ENCODE results near the gene SLC37A1. TPM values are rescaled to one million over a fixed set of nuclear protein-coding genes. Genes with fewer than 3 reads are reported as not detected.
A peak's percentile ranks its signal among the peaks of the same experiment; 100 is the strongest.

SLC37A1 gene
- total and polyA plus RNA-seq, 7 donors: 2.3 to 98.5 (median 7.8) TPM

DNA sequence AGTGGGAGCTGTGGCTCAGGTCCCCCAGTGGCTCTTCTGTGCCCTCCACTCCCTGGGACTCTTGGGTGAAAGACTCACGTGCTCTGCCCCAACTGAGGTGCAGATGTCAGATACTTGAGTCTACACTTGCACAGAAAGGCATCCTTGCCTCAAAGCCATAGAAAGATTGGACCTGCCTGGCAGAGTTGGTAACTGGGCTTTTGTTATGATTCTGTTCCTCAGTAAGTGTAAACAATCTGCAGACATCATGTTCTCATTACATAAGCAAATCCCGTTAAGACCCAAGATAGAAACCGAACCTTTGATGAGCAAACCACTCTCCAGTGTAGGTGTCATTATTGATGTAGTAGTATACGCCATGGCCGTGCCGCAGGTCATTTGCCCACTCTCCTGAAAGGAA is 27.6 kb upstream of the SLC37A1 start:
- H3K27ac ChIP-seq: peak overlapping the region in 2 of 4 donors; percentile 15 to 30
- intact Hi-C loops (cut with DNase I): no loop called here
- H3K4me1 ChIP-seq: peaks cover 0 to 18% (median 0%) of the 10 kb centered on the region in 4 donors
- WGBS, 2 donors: 75 to 81% methylated on average over 6 of the region's 6 CpGs
- H3K27me3 ChIP-seq: peaks cover 0 to 5% (median 0%) of the 10 kb centered on the region in 3 donors
- H3K36me3 ChIP-seq: no peaks in the 10 kb centered on the region
- TF ChIP-seq EP300 (IDR thresholded peaks at IDR 0.05) (peak in 1 of 4 donors; percentile 53), POLR2AphosphoS5 (IDR thresholded peaks at IDR 0.05) (no peak), POLR2A (IDR thresholded peaks at IDR 0.05) (no peak)
- TF ChIP-seq, protein P1, sequence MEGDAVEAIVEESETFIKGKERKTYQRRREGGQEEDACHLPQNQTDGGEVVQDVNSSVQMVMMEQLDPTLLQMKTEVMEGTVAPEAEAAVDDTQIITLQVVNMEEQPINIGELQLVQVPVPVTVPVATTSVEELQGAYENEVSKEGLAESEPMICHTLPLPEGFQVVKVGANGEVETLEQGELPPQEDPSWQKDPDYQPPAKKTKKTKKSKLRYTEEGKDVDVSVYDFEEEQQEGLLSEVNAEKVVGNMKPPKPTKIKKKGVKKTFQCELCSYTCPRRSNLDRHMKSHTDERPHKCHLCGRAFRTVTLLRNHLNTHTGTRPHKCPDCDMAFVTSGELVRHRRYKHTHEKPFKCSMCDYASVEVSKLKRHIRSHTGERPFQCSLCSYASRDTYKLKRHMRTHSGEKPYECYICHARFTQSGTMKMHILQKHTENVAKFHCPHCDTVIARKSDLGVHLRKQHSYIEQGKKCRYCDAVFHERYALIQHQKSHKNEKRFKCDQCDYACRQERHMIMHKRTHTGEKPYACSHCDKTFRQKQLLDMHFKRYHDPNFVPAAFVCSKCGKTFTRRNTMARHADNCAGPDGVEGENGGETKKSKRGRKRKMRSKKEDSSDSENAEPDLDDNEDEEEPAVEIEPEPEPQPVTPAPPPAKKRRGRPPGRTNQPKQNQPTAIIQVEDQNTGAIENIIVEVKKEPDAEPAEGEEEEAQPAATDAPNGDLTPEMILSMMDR (IDR thresholded peaks at IDR 0.05): no peak
- DNase-seq: no peak
- H3K9me3 ChIP-seq: no peaks in the 10 kb centered on the region
- no peak overlapping the region for H3K4me3 ChIP-seq

DNA sequence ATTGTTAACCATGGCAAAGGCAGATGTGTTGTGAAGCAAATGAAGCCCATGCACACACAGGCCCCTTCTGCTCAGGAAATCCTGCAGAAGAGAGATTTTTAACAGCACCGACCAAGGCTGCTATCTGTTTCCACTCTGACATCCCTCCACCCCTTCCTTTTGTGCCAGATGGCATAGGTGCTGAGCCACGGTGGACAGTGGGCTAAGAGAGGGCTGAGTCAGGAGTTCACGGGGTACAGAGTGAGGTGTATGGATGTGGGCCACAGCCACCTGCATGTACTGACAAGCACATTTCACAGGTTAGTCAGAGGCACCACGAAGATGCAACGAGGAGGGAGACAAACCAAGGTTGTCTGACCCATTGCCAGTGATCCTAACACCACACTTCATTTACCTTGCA is 27.1 kb upstream of the SLC37A1 start:
- Histone ChIP-seq H3K27ac (no peak overlapping the region), H3K9me3 (no peaks in the 10 kb centered on the region), H3K4me3 (no peak overlapping the region), H3K4me1 (peaks cover 0 to 18% (median 0%) of the 10 kb centered on the region in 4 donors), H3K36me3 (no peaks in the 10 kb centered on the region), H3K27me3 (peaks cover 0 to 5% (median 0%) of the 10 kb centered on the region in 3 donors)
- WGBS, 2 donors: 54 to 83% methylated on average over 5 of the region's 5 CpGs
- no peak for TF ChIP-seq POLR2A (IDR thresholded peaks at IDR 0.05)
- TF ChIP-seq, protein P1 (IDR thresholded peaks at IDR 0.05): no peak
- no peak for TF ChIP-seq POLR2AphosphoS5 (IDR thresholded peaks at IDR 0.05)
- no peak for TF ChIP-seq EP300 (IDR thresholded peaks at IDR 0.05)
- intact Hi-C loops (cut with DNase I): no loop called here
- no peak for DNase-seq

DNA sequence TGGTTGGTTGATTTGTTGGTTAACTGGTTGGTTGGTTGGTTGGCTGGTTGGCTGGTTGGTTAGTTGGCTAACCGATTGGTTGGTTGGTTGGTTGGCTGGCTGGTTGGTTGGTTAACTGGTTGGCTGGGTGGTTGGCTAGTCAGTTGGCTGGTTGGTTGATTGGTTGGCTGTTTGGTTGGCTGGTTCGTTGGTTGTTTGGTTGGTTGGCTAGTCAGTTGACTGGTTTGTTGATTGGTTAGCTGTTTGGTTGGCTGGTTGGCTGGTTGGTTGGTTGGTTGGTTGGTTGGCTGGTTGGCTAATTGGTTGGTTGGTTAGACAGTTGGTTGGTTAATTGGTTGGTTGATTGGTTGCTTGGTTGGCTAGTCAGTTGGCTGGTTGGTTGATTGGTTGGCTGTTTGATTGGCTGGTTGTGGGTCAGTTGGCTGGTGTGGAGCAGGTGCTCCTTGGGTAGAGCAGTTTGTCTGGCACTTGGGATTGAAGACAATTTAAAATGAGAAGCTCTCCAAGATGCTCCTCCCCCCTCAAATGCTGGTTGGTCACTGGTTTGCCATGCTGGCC is 24.6 kb upstream of the SLC37A1 start:
- peaks cover 0 to 18% (median 0%) of the 10 kb centered on the region in 4 donors for H3K4me1 ChIP-seq
- intact Hi-C loops (cut with DNase I): no loop called here
- H3K4me3 ChIP-seq: no peak overlapping the region
- TF ChIP-seq EP300 (IDR thresholded peaks at IDR 0.05) (no peak), POLR2AphosphoS5 (IDR thresholded peaks at IDR 0.05) (no peak)
- TF ChIP-seq, protein P1 (IDR thresholded peaks at IDR 0.05): no peak
- no peaks in the 10 kb centered on the region for H3K36me3 ChIP-seq
- 68 to 97% methylated on average over 2 of the region's 2 CpGs for WGBS, 2 donors
- H3K27ac ChIP-seq: no peak overlapping the region
- no peaks in the 10 kb centered on the region for H3K9me3 ChIP-seq
- peaks cover 0 to 5% (median 0%) of the 10 kb centered on the region in 3 donors for H3K27me3 ChIP-seq
- no peak for DNase-seq

DNA sequence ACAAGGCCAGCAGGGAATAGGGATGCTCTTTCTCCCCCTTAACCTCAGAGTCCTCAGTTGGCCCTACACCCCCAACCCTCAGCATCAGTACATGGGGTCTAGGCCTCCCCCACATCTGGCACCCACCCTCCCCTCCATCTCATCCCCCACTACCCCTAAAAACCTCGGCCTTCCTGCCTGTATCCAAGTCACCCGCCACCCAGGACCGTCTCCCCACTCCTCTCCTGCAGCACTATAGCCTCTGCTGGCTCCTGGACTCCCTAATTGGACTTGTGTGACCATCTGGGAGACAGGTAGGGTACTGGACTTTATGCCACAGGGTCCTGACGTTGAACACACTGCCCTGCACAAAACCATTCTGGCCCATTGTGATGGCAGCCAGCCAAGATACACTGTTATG is 23.7 kb upstream of the SLC37A1 start:
- H3K27me3 ChIP-seq: peaks cover 0 to 5% (median 0%) of the 10 kb centered on the region in 3 donors
- no peak for DNase-seq
- WGBS, 2 donors: 75 to 82% methylated on average over 4 of the region's 4 CpGs
- intact Hi-C loops (cut with DNase I): no loop called here
- no peaks in the 10 kb centered on the region for H3K36me3 ChIP-seq
- H3K4me1 ChIP-seq: peaks cover 0 to 18% (median 0%) of the 10 kb centered on the region in 4 donors
- no peaks in the 10 kb centered on the region for H3K9me3 ChIP-seq
- TF ChIP-seq EP300 (IDR thresholded peaks at IDR 0.05) (no peak), POLR2A (IDR thresholded peaks at IDR 0.05) (no peak), POLR2AphosphoS5 (IDR thresholded peaks at IDR 0.05) (no peak)
- TF ChIP-seq, protein P1 (IDR thresholded peaks at IDR 0.05): no peak
- no peak overlapping the region for H3K27ac ChIP-seq
- H3K4me3 ChIP-seq: no peak overlapping the region

DNA sequence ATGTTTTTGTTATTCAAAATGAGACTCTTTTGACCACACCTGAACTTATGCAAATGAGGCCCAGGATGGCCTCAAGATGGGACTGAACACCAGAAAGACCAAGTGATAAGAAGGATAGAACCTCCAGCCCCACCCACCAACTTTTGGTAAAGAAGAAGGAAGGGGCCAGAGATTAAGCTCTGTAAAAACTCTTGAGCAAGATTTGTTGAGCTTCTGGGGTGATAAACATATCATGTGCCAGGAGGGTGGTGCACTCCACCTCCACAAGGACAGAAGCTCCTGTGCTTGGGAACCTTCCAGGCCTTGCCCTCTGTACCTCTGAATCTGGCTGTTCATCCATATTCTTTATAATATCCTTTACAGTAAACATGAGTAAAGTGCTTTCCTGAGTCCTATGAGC is 22.9 kb upstream of the SLC37A1 start:
- H3K4me1 ChIP-seq: peaks cover 0 to 12% (median 5%) of the 10 kb centered on the region in 4 donors
- no peaks in the 10 kb centered on the region for H3K9me3 ChIP-seq
- H3K27ac ChIP-seq: no peak overlapping the region
- DNase-seq: no peak
- TF ChIP-seq POLR2A (IDR thresholded peaks at IDR 0.05): no peak
- no peak for TF ChIP-seq POLR2AphosphoS5 (IDR thresholded peaks at IDR 0.05)
- TF ChIP-seq EP300 (IDR thresholded peaks at IDR 0.05): no peak
- TF ChIP-seq, protein P1 (IDR thresholded peaks at IDR 0.05): no peak
- intact Hi-C loops (cut with DNase I): no loop called here
- H3K4me3 ChIP-seq: no peak overlapping the region
- H3K27me3 ChIP-seq: peaks cover 0 to 5% (median 0%) of the 10 kb centered on the region in 3 donors
- H3K36me3 ChIP-seq: no peaks in the 10 kb centered on the region

Measured in sigmoid colon (tissue), 7 donors.